Glutamatergic neuron (in vitro differentiated cells): Measurements from ENCODE around the gene COG3. TPM values are rescaled to one million over a fixed set of nuclear protein-coding genes. Genes with fewer than 3 reads are reported as not detected.

ENCODE experiments used
- DNase-seq: peaks from one replicate; pipeline ENCODE4 v3.0.0; 2022
- H3K27ac Mint-ChIP-seq: one replicate; pipeline ENCODE4 v1.8.0; 2020; ENCODE audit warnings: mild to moderate bottlenecking, mixed read lengths, inconsistent platforms; ENCODE audit not compliant: unreplicated experiment
- H3K27me3 Mint-ChIP-seq: one replicate; pipeline ENCODE4 v1.8.0; 2020; ENCODE audit warnings: mild to moderate bottlenecking, moderate library complexity, mixed read lengths, inconsistent platforms; ENCODE audit not compliant: unreplicated experiment
- H3K36me3 Mint-ChIP-seq: one replicate; pipeline ENCODE4 v1.8.0; 2020; ENCODE audit warnings: mild to moderate bottlenecking, mixed read lengths, inconsistent platforms; ENCODE audit not compliant: unreplicated experiment
- H3K4me1 Mint-ChIP-seq: one replicate; pipeline ENCODE4 v1.8.0; 2020; ENCODE audit warnings: mild to moderate bottlenecking, low read depth, mixed read lengths, inconsistent platforms; ENCODE audit not compliant: unreplicated experiment
- H3K4me3 Mint-ChIP-seq: one replicate; pipeline ENCODE4 v1.8.0; 2020; ENCODE audit warnings: mild to moderate bottlenecking, mixed read lengths, inconsistent platforms; ENCODE audit not compliant: unreplicated experiment
- H3K9me3 Mint-ChIP-seq: one replicate; pipeline ENCODE4 v1.8.0; 2020; ENCODE audit warnings: mild to moderate bottlenecking, moderate library complexity, mixed read lengths, inconsistent platforms; ENCODE audit not compliant: unreplicated experiment
- CTCF ChIP-seq: fragments of 200-600 bp; sonication (generic); IDR thresholded peaks from one replicate; pipeline ENCODE4 v1.5.0; 2021; ENCODE audit not compliant: partially characterized antibody, unreplicated experiment
- total RNA-seq: library from RNA; stranded (reverse); fragmentation: NEBNext Ultra II Directional; extraction: Animal tissue kit (Norgen Biotek cat#: 25700); gene quantifications from one replicate; pipeline ENCODE4 v1.2.1, GENCODE V29; 2021; ENCODE audit not compliant: unreplicated experiment

COG3 gene
- total RNA-seq, 1 donor from 2014 or later: 25.4 TPM

- H3K36me3 Mint-ChIP-seq: no peaks in the 10 kb centered on the region
- H3K4me3 Mint-ChIP-seq: no peak overlapping the region
- H3K4me1 Mint-ChIP-seq: no peaks in the 10 kb centered on the region
- no peak for TF ChIP-seq CTCF
- no peak overlapping the region for H3K27ac Mint-ChIP-seq
- no peaks in the 10 kb centered on the region for H3K27me3 Mint-ChIP-seq
- no peak for DNase-seq
- no peaks in the 10 kb centered on the region for H3K9me3 Mint-ChIP-seq
Observed at GRCh38 chr13:45516757-45517156, 52.0 kb downstream of the COG3 start.

GRCh38 chr13:45518525-45519245 lies 53.9 kb downstream of the COG3 start:
- no peak overlapping the region for H3K27ac Mint-ChIP-seq

GRCh38 chr13:45519493-45519892 lies 54.8 kb downstream of the COG3 start:
- H3K27ac Mint-ChIP-seq: no peak overlapping the region

More at GRCh38 chr13:45518525-45519245, 53.9 kb downstream of the COG3 start:
- no peak for DNase-seq
- H3K27me3 Mint-ChIP-seq: no peaks in the 10 kb centered on the region
- no peak overlapping the region for H3K4me3 Mint-ChIP-seq
- TF ChIP-seq CTCF: no peak
- no peaks in the 10 kb centered on the region for H3K9me3 Mint-ChIP-seq
- H3K36me3 Mint-ChIP-seq: no peaks in the 10 kb centered on the region
- H3K4me1 Mint-ChIP-seq: no peaks in the 10 kb centered on the region

GRCh38 chr13:45521297-45521696 lies 56.6 kb downstream of the COG3 start:
- Mint-ChIP-seq H3K9me3 (no peaks in the 10 kb centered on the region), H3K36me3 (no peaks in the 10 kb centered on the region), H3K4me3 (no peak overlapping the region), H3K27ac (no peak overlapping the region), H3K27me3 (no peaks in the 10 kb centered on the region), H3K4me1 (peaks cover 11% of the 10 kb centered on the region)
- no peak for TF ChIP-seq CTCF
- no peak for DNase-seq

More at GRCh38 chr13:45519493-45519892, 54.8 kb downstream of the COG3 start:
- H3K27me3 Mint-ChIP-seq: no peaks in the 10 kb centered on the region
- no peaks in the 10 kb centered on the region for H3K36me3 Mint-ChIP-seq
- H3K4me1 Mint-ChIP-seq: peaks cover 5% of the 10 kb centered on the region
- DNase-seq: no peak
- H3K4me3 Mint-ChIP-seq: no peak overlapping the region
- TF ChIP-seq CTCF: no peak
- no peaks in the 10 kb centered on the region for H3K9me3 Mint-ChIP-seq

- H3K4me1 Mint-ChIP-seq: peaks cover 18% of the 10 kb centered on the region
- DNase-seq: no peak
- H3K27ac Mint-ChIP-seq: no peak overlapping the region
- TF ChIP-seq CTCF: no peak
- H3K9me3 Mint-ChIP-seq: no peaks in the 10 kb centered on the region
- no peak overlapping the region for H3K4me3 Mint-ChIP-seq
- H3K36me3 Mint-ChIP-seq: no peaks in the 10 kb centered on the region
- H3K27me3 Mint-ChIP-seq: no peaks in the 10 kb centered on the region
Observed at GRCh38 chr13:45522571-45522970, 57.8 kb downstream of the COG3 start.
